ENCODE measurements around the gene PCDHB10. TPM values are rescaled to one million over a fixed set of nuclear protein-coding genes. Genes with fewer than 3 reads are reported as not detected.
"Not testable (repeated sequence)": the region's sequence is repeated elsewhere in the genome, so short reads cannot be mapped to it uniquely, and the experiment has no call there.

The PCDHB10 gene
- total RNA-seq, 2 experiments from 2014 or later, result not detected

DNA sequence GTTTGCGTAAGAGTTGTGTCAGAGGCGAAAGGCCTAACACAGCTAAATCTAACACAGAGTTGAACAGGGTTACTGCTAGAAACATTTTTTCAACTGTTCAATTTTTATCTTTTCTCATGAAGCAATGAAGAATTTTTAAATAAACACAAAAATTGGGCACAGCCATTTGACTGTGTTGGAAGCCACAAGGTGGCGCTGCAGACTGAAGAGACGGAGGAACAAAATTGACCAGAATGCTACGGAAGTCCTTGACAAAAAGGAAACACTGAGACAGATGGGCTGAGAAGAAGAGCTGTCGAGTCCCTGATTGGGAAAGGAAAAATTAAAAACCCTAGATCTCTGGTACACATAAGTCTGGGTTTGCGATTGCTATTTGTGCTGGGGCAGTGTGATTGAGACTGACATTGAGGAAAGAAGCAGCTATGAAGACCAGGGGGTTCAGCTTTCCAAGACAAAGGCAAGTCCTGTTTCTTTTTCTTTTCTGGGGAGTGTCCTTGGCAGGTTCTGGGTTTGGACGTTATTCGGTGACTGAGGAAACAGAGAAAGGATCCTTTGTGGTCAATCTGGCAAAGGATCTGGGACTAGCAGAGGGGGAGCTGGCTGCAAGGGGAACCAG, 5.1 kb upstream of the PCDHB10 start, which contains the start of gene PCDHB9:
TSS of gene PCDHB9 (plus strand) at position 265 of the 616 bp plus-strand sequence. CDS start at position 423, 158 bp downstream.
- POLR2A ChIA-PET, result no interaction called here
- CTCF ChIA-PET, result interaction anchor here (0.8 kb wide), 1 partner anchor 134 kb away, joined by 3 read pairs; the partner anchor contains the start of gene TAF7

DNA sequence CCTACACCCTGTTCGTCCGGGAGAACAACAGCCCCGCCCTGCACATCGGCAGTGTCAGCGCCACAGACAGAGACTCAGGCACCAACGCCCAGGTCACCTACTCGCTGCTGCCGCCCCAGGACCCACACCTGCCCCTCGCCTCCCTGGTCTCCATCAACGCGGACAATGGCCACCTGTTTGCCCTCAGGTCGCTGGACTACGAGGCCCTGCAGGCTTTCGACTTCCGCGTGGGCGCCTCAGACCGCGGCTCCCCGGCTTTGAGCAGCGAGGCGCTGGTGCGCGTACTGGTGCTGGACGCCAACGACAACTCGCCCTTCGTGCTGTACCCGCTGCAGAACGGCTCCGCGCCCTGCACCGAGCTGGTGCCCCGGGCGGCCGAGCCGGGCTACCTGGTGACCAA, 3.5 kb upstream of the PCDHB10 start:
- POLR2A ChIA-PET, result interaction anchor here (0.6 kb wide), 1 partner anchor 431 kb away, joined by 3 read pairs; no protein-coding TSS in a partner anchor
- CTCF ChIA-PET, result not testable (repeated sequence)

DNA sequence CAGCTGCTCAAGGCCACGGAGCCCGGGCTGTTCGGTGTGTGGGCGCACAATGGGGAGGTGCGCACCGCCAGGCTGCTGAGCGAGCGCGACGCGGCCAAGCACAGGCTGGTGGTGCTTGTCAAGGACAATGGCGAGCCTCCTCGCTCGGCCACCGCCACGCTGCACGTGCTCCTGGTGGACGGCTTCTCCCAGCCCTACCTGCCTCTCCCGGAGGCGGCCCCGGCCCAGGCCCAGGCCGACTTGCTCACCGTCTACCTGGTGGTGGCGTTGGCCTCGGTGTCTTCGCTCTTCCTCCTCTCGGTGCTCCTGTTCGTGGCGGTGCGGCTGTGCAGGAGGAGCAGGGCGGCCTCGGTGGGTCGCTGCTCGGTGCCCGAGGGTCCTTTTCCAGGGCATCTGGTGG, 3.0 kb upstream of the PCDHB10 start:
- POLR2A ChIA-PET, CTCF ChIA-PET: not testable (repeated sequence)

DNA sequence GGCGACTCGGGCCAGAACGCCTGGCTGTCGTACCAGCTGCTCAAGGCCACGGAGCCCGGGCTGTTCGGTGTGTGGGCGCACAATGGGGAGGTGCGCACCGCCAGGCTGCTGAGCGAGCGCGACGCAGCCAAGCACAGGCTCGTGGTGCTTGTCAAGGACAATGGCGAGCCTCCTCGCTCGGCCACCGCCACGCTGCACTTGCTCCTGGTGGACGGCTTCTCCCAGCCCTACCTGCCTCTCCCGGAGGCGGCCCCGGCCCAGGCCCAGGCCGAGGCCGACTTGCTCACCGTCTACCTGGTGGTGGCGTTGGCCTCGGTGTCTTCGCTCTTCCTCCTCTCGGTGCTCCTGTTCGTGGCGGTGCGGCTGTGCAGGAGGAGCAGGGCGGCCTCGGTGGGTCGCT, 2.2 kb downstream of the PCDHB10 start:
- CTCF ChIA-PET, POLR2A ChIA-PET: not testable (repeated sequence)

DNA sequence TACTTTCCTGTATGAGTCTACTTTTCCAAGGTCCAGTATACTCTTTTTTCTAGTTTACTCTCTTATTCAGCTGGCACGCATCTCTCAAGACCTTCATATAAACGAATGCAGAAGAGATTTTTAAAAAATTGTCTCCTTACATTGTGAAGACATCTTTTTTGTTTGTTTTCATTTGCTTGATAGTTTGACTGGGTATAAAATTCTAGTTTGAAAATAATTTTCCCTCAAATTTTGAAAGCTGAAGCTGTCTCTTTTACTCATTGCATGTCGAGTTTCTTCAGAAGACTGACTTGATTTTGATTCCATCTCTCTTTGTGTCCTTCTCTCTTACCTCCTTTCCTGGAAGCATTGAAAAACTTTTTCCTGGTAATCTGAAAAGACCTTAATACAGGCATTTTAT, 4.2 kb downstream of the PCDHB10 start:
- CTCF ChIA-PET, result no interaction called here
- POLR2A ChIA-PET, result no interaction called here

DNA sequence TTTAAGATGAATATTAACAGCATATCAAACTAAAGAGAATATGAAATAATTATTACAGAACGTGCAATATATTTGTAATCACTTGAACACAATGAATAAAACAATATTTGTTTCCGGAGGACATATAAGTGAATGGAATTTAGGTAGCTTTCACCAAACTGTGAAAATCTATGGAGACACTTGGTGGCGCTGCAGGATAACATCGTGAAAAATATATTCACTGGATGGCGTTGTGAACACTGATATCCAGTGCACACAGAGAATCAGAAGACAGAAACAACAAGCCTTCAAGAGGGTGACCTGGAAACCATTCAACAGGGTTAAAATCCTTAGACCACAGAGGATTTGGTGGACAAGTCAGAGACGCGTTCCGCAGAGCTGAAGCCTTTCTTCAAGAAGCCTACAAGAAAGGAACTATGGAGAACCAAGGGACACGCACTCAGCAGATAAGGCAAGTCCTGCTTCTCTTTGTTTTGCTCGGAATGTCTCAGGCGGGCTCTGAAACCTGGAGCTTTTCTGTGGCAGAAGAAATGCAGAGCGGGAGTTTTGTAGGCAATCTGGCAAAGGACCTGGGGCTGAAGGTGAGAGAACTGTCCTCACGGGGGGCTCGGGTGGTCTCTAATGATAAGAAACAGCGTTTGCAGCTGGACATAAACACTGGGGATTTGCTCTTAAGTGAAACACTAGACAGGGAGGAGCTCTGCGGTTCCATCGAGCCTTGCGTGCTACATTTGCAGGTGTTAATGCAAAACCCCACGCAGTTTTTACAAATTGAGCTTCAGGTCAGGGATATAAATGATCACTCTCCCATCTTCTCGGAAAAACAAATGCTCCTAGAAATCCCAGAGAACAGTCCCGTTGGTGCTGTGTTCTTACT, 7.4 kb downstream of the PCDHB10 start, which contains the start of gene PCDHB11:
TSS of gene PCDHB11 (plus strand) at position 269 of the 877 bp plus-strand sequence. CDS start at position 417, 148 bp downstream.
- CTCF ChIA-PET, result no interaction called here

DNA sequence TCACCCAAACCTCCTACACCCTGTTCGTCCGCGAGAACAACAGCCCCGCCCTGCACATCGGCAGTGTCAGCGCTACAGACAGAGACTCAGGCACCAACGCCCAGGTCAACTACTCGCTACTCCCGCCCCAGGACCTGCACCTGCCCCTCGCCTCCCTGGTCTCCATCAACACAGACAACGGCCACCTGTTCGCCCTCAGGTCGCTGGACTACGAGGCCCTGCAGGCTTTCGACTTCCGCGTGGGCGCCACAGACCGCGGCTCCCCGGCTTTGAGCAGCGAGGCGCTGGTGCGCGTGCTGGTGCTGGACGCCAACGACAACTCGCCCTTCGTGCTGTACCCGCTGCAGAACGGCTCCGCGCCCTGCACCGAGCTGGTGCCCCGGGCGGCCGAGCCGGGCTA, 9.0 kb downstream of the PCDHB10 start:
- POLR2A ChIA-PET, CTCF ChIA-PET: not testable (repeated sequence)

More for the DNA sequence above, 7.4 kb downstream of the PCDHB10 start, which contains the start of gene PCDHB11:
- POLR2A ChIA-PET, result no interaction called here

DNA sequence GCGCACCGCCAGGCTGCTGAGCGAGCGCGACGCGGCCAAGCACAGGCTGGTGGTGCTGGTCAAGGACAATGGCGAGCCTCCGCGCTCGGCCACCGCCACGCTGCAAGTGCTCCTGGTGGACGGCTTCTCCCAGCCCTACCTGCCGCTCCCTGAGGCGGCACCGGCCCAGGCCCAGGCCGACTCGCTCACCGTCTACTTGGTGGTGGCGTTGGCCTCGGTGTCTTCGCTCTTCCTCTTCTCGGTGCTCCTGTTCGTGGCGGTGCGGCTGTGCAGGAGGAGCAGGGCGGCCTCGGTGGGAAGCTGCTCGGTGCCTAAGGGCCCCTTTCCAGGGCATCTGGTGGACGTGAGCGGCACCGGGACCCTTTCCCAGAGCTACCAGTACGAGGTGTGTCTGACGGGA, 9.5 kb downstream of the PCDHB10 start:
- POLR2A ChIA-PET, result not testable (repeated sequence)
- CTCF ChIA-PET, result interaction anchor here (0.7 kb wide), 1 partner anchor 357 kb away, joined by 3 read pairs; no protein-coding TSS in a partner anchor

DNA sequence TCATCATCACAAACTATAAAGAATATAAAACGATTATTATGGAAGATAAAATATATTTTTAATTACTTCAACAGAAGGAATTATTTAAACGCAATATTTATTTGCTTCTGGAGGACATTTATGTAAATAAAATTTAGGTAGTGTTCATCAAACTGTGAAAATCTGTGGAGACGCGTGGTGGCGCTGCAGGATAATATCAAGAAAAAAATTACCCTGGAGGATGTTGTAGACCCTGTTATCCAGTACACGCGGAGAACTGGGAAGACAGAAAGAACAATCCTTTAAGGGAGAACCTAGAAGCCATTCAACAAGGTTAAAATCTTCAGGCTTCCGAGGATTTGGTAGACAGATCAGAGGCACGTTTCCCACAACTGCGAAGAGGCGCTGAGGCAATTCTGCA, 16.3 kb downstream of the PCDHB10 start, which contains the start of gene PCDHB12:
TSS of gene PCDHB12 (plus strand) at position 242 of the 400 bp plus-strand sequence. CDS start 189 bp downstream, outside the sequence.
- CTCF ChIA-PET, result interaction anchor here (0.9 to 1.1 kb wide), 2 partner anchors 143 to 349 kb away, joined by 3 to 4 read pairs; no protein-coding TSS in a partner anchor

DNA sequence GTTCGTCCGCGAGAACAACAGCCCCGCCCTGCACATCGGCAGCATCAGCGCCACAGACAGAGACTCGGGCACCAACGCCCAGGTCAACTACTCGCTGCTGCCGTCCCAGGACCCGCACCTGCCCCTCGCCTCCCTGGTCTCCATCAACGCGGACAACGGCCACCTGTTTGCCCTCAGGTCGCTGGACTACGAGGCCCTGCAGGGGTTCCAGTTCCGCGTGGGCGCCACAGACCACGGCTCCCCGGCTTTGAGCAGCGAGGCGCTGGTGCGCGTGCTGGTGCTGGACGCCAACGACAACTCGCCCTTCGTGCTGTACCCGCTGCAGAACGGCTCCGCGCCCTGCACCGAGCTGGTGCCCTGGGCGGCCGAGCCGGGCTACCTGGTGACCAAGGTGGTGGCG, 18.1 kb downstream of the PCDHB10 start:
- POLR2A ChIA-PET, CTCF ChIA-PET: not testable (repeated sequence)

More for the DNA sequence above, 16.3 kb downstream of the PCDHB10 start, which contains the start of gene PCDHB12:
- POLR2A ChIA-PET, result no interaction called here

DNA sequence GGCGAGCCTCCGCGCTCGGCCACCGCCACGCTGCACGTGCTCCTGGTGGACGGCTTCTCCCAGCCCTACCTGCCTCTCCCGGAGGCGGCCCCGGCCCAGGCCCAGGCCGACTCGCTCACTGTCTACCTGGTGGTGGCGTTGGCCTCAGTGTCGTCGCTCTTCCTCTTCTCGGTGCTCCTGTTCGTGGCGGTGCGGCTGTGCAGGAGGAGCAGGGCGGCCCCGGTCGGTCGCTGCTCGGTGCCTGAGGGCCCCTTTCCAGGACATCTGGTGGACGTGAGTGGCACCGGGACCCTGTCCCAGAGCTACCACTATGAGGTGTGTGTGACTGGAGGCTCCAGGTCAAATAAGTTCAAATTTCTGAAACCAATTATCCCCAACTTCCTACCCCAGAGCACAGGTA, 18.7 kb downstream of the PCDHB10 start:
- CTCF ChIA-PET, POLR2A ChIA-PET: not testable (repeated sequence)

DNA sequence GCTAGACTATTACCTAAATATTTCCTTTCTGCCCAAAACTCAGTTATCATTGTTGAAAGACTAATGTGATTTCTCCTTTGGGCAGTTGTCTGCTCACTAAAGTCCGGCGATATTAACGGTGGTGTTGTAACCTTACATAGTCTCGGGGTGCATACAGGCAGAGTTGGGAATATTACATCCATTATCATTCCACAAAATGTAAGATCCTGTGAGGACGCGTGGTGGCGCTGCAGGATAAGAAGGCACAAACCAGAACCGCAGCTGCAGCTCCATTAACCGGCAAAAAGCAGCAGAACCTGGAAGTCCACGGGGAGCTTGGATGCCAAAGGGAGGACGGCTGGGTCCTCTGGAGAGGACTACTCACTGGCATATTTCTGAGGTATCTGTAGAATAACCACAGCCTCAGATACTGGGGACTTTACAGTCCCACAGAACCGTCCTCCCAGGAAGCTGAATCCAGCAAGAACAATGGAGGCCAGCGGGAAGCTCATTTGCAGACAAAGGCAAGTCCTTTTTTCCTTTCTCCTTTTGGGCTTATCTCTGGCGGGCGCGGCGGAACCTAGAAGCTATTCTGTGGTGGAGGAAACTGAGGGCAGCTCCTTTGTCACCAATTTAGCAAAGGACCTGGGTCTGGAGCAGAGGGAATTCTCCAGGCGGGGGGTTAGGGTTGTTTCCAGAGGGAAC, 21.6 kb downstream of the PCDHB10 start, which contains the start of gene PCDHB13:
TSS of gene PCDHB13 (plus strand) at position 264 of the 684 bp plus-strand sequence. CDS start at position 469, 205 bp downstream.
- POLR2A ChIA-PET, result interaction anchor here (0.7 kb wide), 1 partner anchor 272 kb away, joined by 3 read pairs; no protein-coding TSS in a partner anchor
- CTCF ChIA-PET, result not testable (repeated sequence)

DNA sequence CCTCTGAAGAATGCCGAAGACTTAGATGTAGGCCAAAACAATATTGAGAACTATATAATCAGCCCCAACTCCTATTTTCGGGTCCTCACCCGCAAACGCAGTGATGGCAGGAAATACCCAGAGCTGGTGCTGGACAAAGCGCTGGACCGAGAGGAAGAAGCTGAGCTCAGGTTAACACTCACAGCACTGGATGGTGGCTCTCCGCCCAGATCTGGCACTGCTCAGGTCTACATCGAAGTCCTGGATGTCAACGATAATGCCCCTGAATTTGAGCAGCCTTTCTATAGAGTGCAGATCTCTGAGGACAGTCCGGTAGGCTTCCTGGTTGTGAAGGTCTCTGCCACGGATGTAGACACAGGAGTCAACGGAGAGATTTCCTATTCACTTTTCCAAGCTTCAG, 22.4 kb downstream of the PCDHB10 start:
- CTCF ChIA-PET, result not testable (repeated sequence)
- POLR2A ChIA-PET, result interaction anchor here (0.7 kb wide), 1 partner anchor 271 kb away, joined by 3 read pairs; no protein-coding TSS in a partner anchor

DNA sequence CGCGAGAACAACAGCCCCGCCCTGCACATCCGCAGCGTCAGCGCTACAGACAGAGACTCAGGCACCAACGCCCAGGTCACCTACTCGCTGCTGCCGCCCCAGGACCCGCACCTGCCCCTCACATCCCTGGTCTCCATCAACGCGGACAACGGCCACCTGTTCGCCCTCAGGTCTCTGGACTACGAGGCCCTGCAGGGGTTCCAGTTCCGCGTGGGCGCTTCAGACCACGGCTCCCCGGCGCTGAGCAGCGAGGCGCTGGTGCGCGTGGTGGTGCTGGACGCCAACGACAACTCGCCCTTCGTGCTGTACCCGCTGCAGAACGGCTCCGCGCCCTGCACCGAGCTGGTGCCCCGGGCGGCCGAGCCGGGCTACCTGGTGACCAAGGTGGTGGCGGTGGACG, 23.4 kb downstream of the PCDHB10 start:
- CTCF ChIA-PET, POLR2A ChIA-PET: not testable (repeated sequence)

DNA sequence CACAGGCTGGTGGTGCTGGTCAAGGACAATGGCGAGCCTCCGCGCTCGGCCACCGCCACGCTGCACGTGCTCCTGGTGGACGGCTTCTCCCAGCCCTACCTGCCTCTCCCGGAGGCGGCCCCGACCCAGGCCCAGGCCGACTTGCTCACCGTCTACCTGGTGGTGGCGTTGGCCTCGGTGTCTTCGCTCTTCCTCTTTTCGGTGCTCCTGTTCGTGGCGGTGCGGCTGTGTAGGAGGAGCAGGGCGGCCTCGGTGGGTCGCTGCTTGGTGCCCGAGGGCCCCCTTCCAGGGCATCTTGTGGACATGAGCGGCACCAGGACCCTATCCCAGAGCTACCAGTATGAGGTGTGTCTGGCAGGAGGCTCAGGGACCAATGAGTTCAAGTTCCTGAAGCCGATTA, 23.9 kb downstream of the PCDHB10 start:
- POLR2A ChIA-PET, CTCF ChIA-PET: not testable (repeated sequence)

DNA sequence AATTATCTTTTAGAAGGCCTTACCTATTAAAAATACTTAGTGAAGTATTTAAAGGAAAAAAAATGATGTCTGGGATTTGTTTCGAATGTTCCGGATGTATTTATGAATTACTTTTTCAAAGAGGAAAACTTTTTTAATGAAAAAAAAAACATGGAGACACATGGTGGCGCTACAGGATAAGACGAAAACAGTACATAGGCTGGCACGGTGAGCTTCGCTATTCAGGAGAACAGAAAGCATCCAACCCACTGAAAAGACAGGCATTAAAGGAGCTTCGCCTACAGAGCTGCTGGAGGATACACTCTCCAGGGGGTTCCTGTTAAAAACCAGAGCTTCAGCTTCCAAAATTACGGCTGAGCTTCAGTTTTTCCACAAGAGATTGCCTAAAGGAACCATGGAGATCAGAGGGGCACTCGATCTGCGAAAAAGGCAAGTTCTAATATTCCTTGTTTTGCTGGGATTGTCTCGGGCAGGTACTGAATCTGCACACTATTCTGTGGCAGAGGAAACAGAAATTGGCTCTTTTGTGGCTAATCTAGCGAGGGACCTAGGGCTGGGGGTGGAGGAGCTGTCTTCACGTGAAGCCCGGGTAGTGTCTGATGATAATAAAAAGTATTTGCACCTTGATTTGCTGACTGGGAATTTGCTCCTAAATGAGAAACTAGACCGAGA, 31.1 kb downstream of the PCDHB10 start, which contains the start of gene PCDHB14:
TSS of gene PCDHB14 (plus strand) at position 232 of the 672 bp plus-strand sequence. CDS start at position 395, 163 bp downstream.
- ChIA-PET POLR2A (no interaction called here), CTCF (no interaction called here)

DNA sequence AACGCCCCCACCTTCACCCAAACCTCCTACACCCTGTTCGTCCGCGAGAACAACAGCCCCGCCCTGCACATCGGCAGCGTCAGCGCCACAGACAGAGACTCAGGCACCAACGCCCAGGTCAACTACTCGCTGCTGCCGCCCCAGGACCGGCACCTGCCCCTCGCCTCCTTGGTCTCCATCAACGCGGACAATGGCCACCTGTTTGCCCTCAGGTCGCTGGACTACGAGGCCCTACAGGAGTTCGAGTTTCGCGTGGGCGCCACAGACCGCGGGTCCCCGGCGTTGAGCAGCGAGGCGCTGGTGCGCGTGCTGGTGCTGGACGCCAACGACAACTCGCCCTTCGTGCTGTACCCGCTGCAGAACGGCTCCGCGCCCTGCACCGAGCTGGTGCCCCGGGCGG, 32.7 kb downstream of the PCDHB10 start:
- POLR2A ChIA-PET, CTCF ChIA-PET: not testable (repeated sequence)

DNA sequence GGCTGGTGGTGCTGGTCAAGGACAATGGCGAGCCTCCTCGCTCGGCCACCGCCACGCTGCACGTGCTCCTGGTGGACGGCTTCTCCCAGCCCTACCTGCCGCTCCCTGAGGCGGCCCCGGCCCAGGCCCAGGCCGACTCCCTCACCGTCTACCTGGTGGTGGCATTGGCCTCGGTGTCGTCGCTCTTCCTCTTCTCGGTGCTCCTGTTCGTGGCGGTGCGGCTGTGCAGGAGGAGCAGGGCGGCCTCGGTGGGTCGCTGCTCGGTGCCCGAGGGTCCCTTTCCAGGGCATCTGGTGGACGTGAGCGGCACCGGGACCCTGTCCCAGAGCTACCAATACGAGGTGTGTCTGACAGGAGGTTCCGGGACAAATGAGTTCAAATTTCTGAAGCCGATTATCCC, 33.3 kb downstream of the PCDHB10 start:
- POLR2A ChIA-PET, CTCF ChIA-PET: not testable (repeated sequence)

DNA sequence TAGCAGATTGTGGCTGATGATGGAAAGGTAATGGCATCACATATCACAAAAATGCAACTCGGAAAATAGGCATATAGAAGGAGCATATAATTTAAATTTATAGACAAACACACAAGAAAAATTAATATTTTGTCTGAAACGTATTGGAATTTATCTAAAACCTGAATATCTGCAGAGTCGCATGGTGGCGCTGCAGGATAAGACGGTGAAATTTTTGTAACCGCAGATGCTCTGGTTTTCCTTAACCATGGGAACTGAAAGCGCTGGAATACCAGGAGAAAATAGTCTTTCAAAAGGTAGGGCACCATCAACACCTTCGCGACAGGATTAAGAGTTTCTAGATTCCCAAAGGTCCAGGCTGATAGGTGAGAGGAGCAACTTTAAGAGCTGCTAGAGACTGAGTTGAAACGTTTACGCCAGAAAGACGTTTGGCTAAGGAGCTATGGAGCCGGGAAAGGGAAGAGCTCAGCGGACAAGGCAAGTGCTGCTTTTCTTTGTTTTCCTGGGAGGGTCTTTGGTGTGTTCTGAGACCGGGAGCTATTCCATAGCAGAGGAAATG, 42.0 kb downstream of the PCDHB10 start:
- ChIA-PET CTCF (interaction anchor here (0.5 kb wide), 1 partner anchor 148 kb away, joined by 3 read pairs; no protein-coding TSS in a partner anchor), POLR2A (no interaction called here)
